ENCODE results near the gene CREB3L1. TPM values are rescaled to one million over a fixed set of nuclear protein-coding genes. Genes with fewer than 3 reads are reported as not detected.

Gene CREB3L1
- total and polyA plus RNA-seq, 2 of the 13 experiments (the other 11 are each of a cell fraction or from before 2014, with no cell fraction given), result not detected

DNA sequence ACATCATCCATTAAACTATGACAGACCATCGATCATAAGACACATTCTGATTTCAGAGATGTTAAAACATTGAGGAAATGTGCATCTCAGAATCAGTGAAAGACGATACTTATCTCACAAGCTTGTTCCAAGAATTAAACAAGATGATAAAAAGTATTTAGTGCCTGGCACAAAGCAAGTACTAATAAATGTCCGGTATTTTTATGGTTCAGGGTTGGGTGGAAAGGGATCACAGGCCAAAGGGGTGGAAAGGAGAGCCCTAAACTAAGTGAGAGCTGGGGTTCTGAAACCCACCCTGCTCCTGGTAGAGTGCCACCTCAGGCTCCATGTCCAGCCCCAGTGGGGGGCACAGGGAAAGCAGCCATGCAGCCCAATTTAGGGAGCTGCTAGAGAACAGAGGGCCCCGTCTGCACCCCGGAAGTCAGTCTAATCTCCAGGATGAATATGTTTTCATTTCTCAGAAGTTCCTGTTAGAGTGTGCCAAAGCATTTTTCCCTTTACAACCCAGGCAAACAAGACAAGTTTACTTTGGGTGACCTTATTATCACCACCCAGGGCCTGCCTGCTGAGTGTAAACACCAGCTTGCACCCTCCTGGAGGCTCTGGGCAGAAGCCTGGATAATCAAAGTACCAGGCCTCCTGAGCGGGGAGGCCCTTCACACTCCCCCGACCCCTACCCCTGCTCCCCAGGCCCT is 3.8 kb upstream of the CREB3L1 start (continued):
- TF ChIP-seq, protein P1, sequence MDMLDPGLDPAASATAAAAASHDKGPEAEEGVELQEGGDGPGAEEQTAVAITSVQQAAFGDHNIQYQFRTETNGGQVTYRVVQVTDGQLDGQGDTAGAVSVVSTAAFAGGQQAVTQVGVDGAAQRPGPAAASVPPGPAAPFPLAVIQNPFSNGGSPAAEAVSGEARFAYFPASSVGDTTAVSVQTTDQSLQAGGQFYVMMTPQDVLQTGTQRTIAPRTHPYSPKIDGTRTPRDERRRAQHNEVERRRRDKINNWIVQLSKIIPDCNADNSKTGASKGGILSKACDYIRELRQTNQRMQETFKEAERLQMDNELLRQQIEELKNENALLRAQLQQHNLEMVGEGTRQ (IDR thresholded peaks at IDR 0.05; ENCODE audit: low read depth, low read length), result no peak
- TF ChIP-seq, protein P1 (CRISPR knock-in tag; IDR thresholded peaks at IDR 0.05; ENCODE audit: borderline replicate concordance), result no peak
- TF ChIP-seq ZNF607 (CRISPR knock-in tag; IDR thresholded peaks at IDR 0.05; ENCODE audit: borderline replicate concordance) (no peak), ZNF674 (CRISPR knock-in tag; IDR thresholded peaks at IDR 0.05; ENCODE audit: low read depth) (no peak), MED8 (CRISPR knock-in tag; IDR thresholded peaks at IDR 0.05; ENCODE audit: insufficient replicate concordance) (no peak), ZMYM2 (CRISPR knock-in tag; IDR thresholded peaks at IDR 0.05) (no peak), HNRNPL (IDR thresholded peaks at IDR 0.05; ENCODE audit: low read depth, low read length) (0 out of 2 replicates have a peak, but pooled peaks have one; percentile 44)
- TF ChIP-seq, protein P2, sequence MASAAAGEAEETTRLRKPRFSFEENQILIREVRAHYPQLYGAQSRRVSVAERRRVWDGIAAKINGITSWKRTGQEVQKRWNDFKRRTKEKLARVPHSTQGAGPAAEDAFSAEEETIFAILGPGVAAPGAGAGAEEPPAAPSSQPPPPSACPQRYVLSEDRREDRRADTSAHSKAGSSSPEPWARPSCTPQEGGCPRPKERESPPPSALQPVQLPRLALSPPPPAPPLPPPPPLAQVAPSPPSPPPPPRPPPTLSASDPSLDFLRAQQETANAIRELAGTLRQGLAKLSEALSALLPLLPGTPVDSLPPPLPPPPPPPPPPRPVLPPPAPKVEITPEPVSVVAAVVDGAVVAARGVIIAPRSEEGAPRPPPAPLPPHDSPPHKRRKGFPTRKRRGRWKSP (CRISPR knock-in tag; IDR thresholded peaks at IDR 0.05), result 0 out of 2 replicates have a peak, but pooled peaks have one; percentile 35
- TF ChIP-seq, protein P3, sequence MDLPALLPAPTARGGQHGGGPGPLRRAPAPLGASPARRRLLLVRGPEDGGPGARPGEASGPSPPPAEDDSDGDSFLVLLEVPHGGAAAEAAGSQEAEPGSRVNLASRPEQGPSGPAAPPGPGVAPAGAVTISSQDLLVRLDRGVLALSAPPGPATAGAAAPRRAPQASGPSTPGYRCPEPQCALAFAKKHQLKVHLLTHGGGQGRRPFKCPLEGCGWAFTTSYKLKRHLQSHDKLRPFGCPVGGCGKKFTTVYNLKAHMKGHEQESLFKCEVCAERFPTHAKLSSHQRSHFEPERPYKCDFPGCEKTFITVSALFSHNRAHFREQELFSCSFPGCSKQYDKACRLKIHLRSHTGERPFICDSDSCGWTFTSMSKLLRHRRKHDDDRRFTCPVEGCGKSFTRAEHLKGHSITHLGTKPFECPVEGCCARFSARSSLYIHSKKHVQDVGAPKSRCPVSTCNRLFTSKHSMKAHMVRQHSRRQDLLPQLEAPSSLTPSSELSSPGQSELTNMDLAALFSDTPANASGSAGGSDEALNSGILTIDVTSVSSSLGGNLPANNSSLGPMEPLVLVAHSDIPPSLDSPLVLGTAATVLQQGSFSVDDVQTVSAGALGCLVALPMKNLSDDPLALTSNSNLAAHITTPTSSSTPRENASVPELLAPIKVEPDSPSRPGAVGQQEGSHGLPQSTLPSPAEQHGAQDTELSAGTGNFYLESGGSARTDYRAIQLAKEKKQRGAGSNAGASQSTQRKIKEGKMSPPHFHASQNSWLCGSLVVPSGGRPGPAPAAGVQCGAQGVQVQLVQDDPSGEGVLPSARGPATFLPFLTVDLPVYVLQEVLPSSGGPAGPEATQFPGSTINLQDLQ (CRISPR knock-in tag; IDR thresholded peaks at IDR 0.05), result no peak
- TF ChIP-seq, protein P4, sequence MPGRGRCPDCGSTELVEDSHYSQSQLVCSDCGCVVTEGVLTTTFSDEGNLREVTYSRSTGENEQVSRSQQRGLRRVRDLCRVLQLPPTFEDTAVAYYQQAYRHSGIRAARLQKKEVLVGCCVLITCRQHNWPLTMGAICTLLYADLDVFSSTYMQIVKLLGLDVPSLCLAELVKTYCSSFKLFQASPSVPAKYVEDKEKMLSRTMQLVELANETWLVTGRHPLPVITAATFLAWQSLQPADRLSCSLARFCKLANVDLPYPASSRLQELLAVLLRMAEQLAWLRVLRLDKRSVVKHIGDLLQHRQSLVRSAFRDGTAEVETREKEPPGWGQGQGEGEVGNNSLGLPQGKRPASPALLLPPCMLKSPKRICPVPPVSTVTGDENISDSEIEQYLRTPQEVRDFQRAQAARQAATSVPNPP (CRISPR knock-in tag; IDR thresholded peaks at IDR 0.05), result no peak
- TF ChIP-seq, protein P5, sequence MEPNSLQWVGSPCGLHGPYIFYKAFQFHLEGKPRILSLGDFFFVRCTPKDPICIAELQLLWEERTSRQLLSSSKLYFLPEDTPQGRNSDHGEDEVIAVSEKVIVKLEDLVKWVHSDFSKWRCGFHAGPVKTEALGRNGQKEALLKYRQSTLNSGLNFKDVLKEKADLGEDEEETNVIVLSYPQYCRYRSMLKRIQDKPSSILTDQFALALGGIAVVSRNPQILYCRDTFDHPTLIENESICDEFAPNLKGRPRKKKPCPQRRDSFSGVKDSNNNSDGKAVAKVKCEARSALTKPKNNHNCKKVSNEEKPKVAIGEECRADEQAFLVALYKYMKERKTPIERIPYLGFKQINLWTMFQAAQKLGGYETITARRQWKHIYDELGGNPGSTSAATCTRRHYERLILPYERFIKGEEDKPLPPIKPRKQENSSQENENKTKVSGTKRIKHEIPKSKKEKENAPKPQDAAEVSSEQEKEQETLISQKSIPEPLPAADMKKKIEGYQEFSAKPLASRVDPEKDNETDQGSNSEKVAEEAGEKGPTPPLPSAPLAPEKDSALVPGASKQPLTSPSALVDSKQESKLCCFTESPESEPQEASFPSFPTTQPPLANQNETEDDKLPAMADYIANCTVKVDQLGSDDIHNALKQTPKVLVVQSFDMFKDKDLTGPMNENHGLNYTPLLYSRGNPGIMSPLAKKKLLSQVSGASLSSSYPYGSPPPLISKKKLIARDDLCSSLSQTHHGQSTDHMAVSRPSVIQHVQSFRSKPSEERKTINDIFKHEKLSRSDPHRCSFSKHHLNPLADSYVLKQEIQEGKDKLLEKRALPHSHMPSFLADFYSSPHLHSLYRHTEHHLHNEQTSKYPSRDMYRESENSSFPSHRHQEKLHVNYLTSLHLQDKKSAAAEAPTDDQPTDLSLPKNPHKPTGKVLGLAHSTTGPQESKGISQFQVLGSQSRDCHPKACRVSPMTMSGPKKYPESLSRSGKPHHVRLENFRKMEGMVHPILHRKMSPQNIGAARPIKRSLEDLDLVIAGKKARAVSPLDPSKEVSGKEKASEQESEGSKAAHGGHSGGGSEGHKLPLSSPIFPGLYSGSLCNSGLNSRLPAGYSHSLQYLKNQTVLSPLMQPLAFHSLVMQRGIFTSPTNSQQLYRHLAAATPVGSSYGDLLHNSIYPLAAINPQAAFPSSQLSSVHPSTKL (CRISPR knock-in tag; IDR thresholded peaks at IDR 0.05), result peak; percentile 94
- TF ChIP-seq, protein P6, sequence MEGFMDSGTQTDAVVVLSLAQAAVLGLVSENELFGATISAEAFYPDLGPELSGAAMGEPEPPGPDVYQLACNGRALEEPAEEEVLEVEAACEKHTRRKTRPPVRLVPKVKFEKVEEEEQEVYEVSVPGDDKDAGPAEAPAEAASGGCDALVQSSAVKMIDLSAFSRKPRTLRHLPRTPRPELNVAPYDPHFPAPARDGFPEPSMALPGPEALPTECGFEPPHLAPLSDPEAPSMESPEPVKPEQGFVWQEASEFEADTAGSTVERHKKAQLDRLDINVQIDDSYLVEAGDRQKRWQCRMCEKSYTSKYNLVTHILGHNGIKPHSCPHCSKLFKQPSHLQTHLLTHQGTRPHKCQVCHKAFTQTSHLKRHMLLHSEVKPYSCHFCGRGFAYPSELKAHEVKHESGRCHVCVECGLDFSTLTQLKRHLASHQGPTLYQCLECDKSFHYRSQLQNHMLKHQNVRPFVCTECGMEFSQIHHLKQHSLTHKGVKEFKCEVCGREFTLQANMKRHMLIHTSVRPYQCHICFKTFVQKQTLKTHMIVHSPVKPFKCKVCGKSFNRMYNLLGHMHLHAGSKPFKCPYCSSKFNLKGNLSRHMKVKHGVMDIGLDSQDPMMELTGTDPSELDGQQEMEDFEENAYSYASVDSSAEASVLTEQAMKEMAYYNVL (CRISPR knock-in tag; IDR thresholded peaks at IDR 0.05; ENCODE audit: borderline replicate concordance), result no peak
